GM23338 (cell line): ENCODE data around the gene FIBP. TPM values are rescaled to one million over a fixed set of nuclear protein-coding genes. Genes with fewer than 3 reads are reported as not detected.

Source experiments
- ATAC-seq: fragments of 200-7000 bp; cut with Tn5 transposase; 3 replicates; pipeline ENCODE4 v1.9.1; 2020
- DNase-seq: peaks from one replicate; pipeline ENCODE4 v3.0.0-alpha.2; 2015; ENCODE audit warnings: low spot score
- H2AFZ ChIP-seq: fragments of 200-600 bp; sonication (generic); 2 replicates; pipeline ENCODE4 v1.8.0; 2016; ENCODE audit warnings: antibody characterized with exemption, mild to moderate bottlenecking, moderate library complexity
- H3F3A ChIP-seq: fragments of 200-600 bp; sonication (generic); replicated peaks from 2 replicates; pipeline ENCODE4 v1.8.0; 2017; ENCODE audit warnings: antibody characterized with exemption, mixed run types, low read depth
- H3K27ac ChIP-seq: fragments of 200-600 bp; sonication (generic); 2 replicates; pipeline ENCODE4 v1.6.1; 2016; ENCODE audit warnings: low read depth
- H3K27me3 ChIP-seq: fragments of 200-600 bp; sonication (generic); 2 replicates; pipeline ENCODE4 v1.8.0; 2016; ENCODE audit warnings: mild to moderate bottlenecking, mixed run types, moderate library complexity; ENCODE audit not compliant: insufficient read depth
- H3K36me3 ChIP-seq: fragments of 200-600 bp; sonication (generic); 2 replicates; pipeline ENCODE4 v1.8.0; 2016; ENCODE audit warnings: mild to moderate bottlenecking; ENCODE audit not compliant: insufficient read depth
- H3K4me1 ChIP-seq: fragments of 200-600 bp; sonication (generic); 2 replicates; pipeline ENCODE4 v1.8.0; 2016; ENCODE audit warnings: mild to moderate bottlenecking, moderate library complexity; ENCODE audit not compliant: insufficient read depth
- H3K4me2 ChIP-seq: fragments of 200-600 bp; sonication (generic); 2 replicates; pipeline ENCODE4 v1.7.1; 2017; ENCODE audit warnings: mixed run types
- H3K4me3 ChIP-seq: fragments of 200-600 bp; sonication (generic); 2 replicates; pipeline ENCODE4 v1.6.1; 2016; ENCODE audit warnings: mixed run types
- H3K79me2 ChIP-seq: fragments of 200-600 bp; sonication (generic); replicated peaks from 2 replicates; pipeline ENCODE4 v1.8.0; 2017; ENCODE audit warnings: mild to moderate bottlenecking; ENCODE audit not compliant: insufficient read depth
- H3K9me2 ChIP-seq: fragments of 200-600 bp; sonication (generic); 2 replicates; pipeline ENCODE4 v1.8.0; 2017; ENCODE audit not compliant: insufficient read depth
- H4K20me1 ChIP-seq: fragments of 200-600 bp; sonication (generic); replicated peaks from 2 replicates; pipeline ENCODE4 v1.8.0; 2017; ENCODE audit warnings: mild to moderate bottlenecking; ENCODE audit not compliant: insufficient read depth
- H3K27ac Mint-ChIP-seq: 2 replicates; pipeline ENCODE4 v1.8.0; 2020; ENCODE audit warnings: inconsistent platforms, mild to moderate bottlenecking, moderate library complexity, mixed read lengths
- H3K27me3 Mint-ChIP-seq: 3 replicates; pipeline ENCODE4 v1.8.0; 2022; ENCODE audit warnings: low read depth, mild to moderate bottlenecking, moderate library complexity, mixed read lengths, inconsistent platforms; ENCODE audit not compliant: insufficient read depth, poor library complexity
- H3K36me3 Mint-ChIP-seq: 3 replicates; pipeline ENCODE4 v1.8.0; 2021; ENCODE audit warnings: low read depth, mild to moderate bottlenecking, inconsistent platforms, moderate library complexity, mixed read lengths
- H3K4me1 Mint-ChIP-seq: 3 replicates; pipeline ENCODE4 v1.8.0; 2020; ENCODE audit warnings: mild to moderate bottlenecking, inconsistent platforms, mixed read lengths
- H3K4me3 Mint-ChIP-seq: 3 replicates; pipeline ENCODE4 v1.8.0; 2021; ENCODE audit warnings: moderate library complexity, mild to moderate bottlenecking, inconsistent platforms, mixed read lengths
- H3K9me3 Mint-ChIP-seq: 3 replicates; pipeline ENCODE4 v1.8.0; 2020; ENCODE audit warnings: moderate library complexity, mild to moderate bottlenecking, inconsistent platforms, mixed read lengths
- CREB1 ChIP-seq: fragments of 250-450 bp; sonication (Bioruptor Pico); IDR thresholded peaks from 2 replicates; pipeline ENCODE4 v1.5.0; 2020; ENCODE audit warnings: low read depth, mild to moderate bottlenecking, moderate library complexity
- CTCF ChIP-seq, 2 experiments: fragments of 200-600 bp in 1 of 2; sonication (generic) in 1 of 2; conservative IDR thresholded peaks; 2 replicates each; pipeline versions ENCODE4 v1.5.1 to v1.6.1; 2016 to 2017; ENCODE audit warnings: antibody characterized with exemption in 2 of 2, low read depth in 2 of 2, mild to moderate bottlenecking in 2 of 2, moderate library complexity in 1 of 2
- EZH2 ChIP-seq: fragments of 200-600 bp; sonication (generic); IDR thresholded peaks from one replicate; pipeline ENCODE4 v1.8.0; 2017; ENCODE audit warnings: antibody characterized with exemption, mild to moderate bottlenecking, low read depth; ENCODE audit not compliant: unreplicated experiment
- EZH2phosphoT487 ChIP-seq: fragments of 200-600 bp; sonication (generic); IDR thresholded peaks from one replicate; pipeline ENCODE4 v1.8.1; 2018; ENCODE audit warnings: antibody characterized with exemption; ENCODE audit not compliant: unreplicated experiment
- JUNB ChIP-seq: IDR thresholded peaks from one replicate; pipeline ENCODE4 v1.6.1; 2016; ENCODE audit warnings: antibody characterized with exemption; ENCODE audit not compliant: unreplicated experiment
- POLR2AphosphoS5 ChIP-seq: IDR thresholded peaks from 2 replicates; pipeline ENCODE4 v1.6.1; 2016; ENCODE audit warnings: antibody characterized with exemption, low read depth
- ZNF114 ChIP-seq: fragments of 250-450 bp; sonication (Bioruptor Pico); IDR thresholded peaks from 2 replicates; pipeline ENCODE4 v1.5.0; 2020; ENCODE audit warnings: mild to moderate bottlenecking, moderate library complexity
- ZNF331 ChIP-seq: fragments of 250-450 bp; sonication (Bioruptor Pico); IDR thresholded peaks from 2 replicates; pipeline ENCODE4 v1.5.0; 2020; ENCODE audit warnings: low read depth, mild to moderate bottlenecking, moderate library complexity
- polyA plus RNA-seq: library from polyadenylated mRNA; unstranded; fragments of >200 nt; fragmentation: Nextera tagmentation; extraction: Ambion mirVana; gene quantifications from 2 replicates; pipeline ENCODE4 v1.2.1, GENCODE V29; 2016
- total RNA-seq: library from RNA; depleted of rRNA; stranded (reverse); fragments of >200 nt; shearing (Covaris generic); gene quantifications from 2 replicates; pipeline ENCODE4 v1.2.3, GENCODE V29; 2014
- TF ChIP-seq, protein P1 (sequence below): IDR thresholded peaks from 2 replicates; pipeline ENCODE4 v1.6.1; 2016; ENCODE audit warnings: antibody characterized with exemption
- TF ChIP-seq, protein P2 (sequence below): fragments of 250-450 bp; sonication (Bioruptor Pico); IDR thresholded peaks from 2 replicates; pipeline ENCODE4 v1.5.0; 2020; ENCODE audit warnings: mild to moderate bottlenecking, moderate library complexity
- TF ChIP-seq, protein P3 (sequence below): IDR thresholded peaks from one replicate; pipeline ENCODE4 v1.6.1; 2018; ENCODE audit warnings: antibody characterized with exemption; ENCODE audit not compliant: unreplicated experiment

FIBP gene
- total and polyA plus RNA-seq, 2 experiments from 2014 or later: 79.0 to 102 TPM

DNA sequence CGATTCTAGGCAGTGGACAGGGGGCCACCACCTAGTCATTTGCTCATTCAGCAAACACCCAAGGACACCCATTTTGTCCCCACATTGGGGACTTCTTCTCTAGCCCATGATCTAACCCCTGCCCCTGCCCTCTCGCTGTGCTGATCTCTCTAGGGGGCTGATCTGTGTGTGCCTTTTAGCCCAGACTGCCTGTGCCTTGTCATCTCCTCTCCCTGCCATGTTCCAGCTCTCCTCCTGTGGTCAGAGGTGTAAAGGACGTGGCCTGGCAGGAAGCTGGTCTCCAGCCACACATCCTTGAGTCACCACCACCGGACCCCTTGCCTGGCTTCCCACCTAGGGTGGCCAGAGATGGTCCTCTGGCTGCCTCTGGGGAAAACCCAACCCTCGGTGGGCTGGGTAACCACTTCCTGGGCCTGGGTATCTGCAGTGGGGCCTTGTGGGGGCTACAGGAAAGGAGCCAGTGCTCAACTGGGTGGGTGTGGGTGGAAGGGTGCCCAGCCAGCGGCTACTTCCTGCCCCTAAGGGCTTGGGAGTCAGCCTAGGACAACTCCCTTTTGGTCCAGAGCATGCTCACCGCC, 7.3 kb downstream of the FIBP start:
- H3K27me3 Mint-ChIP-seq: peaks cover 18% of the 10 kb centered on the region
- H3K4me3 Mint-ChIP-seq: no peak overlapping the region
- no peak overlapping the region for H3K27ac ChIP-seq
- no peaks in the 10 kb centered on the region for H3K4me1 ChIP-seq
- H3K4me3 ChIP-seq: no peak overlapping the region
- peaks cover 7% of the 10 kb centered on the region; the same call in 1 of the 2 replicates for H3K36me3 ChIP-seq
- H4K20me1 ChIP-seq: peaks cover 12% of the 10 kb centered on the region; the same call in 1 of the 2 replicates
- H3K4me2 ChIP-seq: no peak overlapping the region
- H3F3A ChIP-seq: peaks cover 10% of the 10 kb centered on the region; the same call in 1 of the 2 replicates
- no peak overlapping the region for H2AFZ ChIP-seq
- H3K9me3 Mint-ChIP-seq: no peaks in the 10 kb centered on the region
- H3K36me3 Mint-ChIP-seq: peaks cover 32% of the 10 kb centered on the region
- no peaks in the 10 kb centered on the region for H3K79me2 ChIP-seq
- H3K27me3 ChIP-seq: no peaks in the 10 kb centered on the region
- ATAC-seq (no peak), DNase-seq (no peak)
- no peak for TF ChIP-seq JUNB
- TF ChIP-seq EZH2phosphoT487: no peak
- TF ChIP-seq CREB1 (CRISPR knock-in tag): no peak
- no peak for TF ChIP-seq ZNF114 (CRISPR knock-in tag)
- TF ChIP-seq EZH2: no peak
- no peak for TF ChIP-seq CTCF (conservative IDR thresholded peaks at IDR 0.05; ENCODE audit: low read depth in 2 of 2)
- TF ChIP-seq, protein P1, sequence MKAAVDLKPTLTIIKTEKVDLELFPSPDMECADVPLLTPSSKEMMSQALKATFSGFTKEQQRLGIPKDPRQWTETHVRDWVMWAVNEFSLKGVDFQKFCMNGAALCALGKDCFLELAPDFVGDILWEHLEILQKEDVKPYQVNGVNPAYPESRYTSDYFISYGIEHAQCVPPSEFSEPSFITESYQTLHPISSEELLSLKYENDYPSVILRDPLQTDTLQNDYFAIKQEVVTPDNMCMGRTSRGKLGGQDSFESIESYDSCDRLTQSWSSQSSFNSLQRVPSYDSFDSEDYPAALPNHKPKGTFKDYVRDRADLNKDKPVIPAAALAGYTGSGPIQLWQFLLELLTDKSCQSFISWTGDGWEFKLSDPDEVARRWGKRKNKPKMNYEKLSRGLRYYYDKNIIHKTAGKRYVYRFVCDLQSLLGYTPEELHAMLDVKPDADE: no peak
- no peak for TF ChIP-seq POLR2AphosphoS5
- TF ChIP-seq, protein P2, sequence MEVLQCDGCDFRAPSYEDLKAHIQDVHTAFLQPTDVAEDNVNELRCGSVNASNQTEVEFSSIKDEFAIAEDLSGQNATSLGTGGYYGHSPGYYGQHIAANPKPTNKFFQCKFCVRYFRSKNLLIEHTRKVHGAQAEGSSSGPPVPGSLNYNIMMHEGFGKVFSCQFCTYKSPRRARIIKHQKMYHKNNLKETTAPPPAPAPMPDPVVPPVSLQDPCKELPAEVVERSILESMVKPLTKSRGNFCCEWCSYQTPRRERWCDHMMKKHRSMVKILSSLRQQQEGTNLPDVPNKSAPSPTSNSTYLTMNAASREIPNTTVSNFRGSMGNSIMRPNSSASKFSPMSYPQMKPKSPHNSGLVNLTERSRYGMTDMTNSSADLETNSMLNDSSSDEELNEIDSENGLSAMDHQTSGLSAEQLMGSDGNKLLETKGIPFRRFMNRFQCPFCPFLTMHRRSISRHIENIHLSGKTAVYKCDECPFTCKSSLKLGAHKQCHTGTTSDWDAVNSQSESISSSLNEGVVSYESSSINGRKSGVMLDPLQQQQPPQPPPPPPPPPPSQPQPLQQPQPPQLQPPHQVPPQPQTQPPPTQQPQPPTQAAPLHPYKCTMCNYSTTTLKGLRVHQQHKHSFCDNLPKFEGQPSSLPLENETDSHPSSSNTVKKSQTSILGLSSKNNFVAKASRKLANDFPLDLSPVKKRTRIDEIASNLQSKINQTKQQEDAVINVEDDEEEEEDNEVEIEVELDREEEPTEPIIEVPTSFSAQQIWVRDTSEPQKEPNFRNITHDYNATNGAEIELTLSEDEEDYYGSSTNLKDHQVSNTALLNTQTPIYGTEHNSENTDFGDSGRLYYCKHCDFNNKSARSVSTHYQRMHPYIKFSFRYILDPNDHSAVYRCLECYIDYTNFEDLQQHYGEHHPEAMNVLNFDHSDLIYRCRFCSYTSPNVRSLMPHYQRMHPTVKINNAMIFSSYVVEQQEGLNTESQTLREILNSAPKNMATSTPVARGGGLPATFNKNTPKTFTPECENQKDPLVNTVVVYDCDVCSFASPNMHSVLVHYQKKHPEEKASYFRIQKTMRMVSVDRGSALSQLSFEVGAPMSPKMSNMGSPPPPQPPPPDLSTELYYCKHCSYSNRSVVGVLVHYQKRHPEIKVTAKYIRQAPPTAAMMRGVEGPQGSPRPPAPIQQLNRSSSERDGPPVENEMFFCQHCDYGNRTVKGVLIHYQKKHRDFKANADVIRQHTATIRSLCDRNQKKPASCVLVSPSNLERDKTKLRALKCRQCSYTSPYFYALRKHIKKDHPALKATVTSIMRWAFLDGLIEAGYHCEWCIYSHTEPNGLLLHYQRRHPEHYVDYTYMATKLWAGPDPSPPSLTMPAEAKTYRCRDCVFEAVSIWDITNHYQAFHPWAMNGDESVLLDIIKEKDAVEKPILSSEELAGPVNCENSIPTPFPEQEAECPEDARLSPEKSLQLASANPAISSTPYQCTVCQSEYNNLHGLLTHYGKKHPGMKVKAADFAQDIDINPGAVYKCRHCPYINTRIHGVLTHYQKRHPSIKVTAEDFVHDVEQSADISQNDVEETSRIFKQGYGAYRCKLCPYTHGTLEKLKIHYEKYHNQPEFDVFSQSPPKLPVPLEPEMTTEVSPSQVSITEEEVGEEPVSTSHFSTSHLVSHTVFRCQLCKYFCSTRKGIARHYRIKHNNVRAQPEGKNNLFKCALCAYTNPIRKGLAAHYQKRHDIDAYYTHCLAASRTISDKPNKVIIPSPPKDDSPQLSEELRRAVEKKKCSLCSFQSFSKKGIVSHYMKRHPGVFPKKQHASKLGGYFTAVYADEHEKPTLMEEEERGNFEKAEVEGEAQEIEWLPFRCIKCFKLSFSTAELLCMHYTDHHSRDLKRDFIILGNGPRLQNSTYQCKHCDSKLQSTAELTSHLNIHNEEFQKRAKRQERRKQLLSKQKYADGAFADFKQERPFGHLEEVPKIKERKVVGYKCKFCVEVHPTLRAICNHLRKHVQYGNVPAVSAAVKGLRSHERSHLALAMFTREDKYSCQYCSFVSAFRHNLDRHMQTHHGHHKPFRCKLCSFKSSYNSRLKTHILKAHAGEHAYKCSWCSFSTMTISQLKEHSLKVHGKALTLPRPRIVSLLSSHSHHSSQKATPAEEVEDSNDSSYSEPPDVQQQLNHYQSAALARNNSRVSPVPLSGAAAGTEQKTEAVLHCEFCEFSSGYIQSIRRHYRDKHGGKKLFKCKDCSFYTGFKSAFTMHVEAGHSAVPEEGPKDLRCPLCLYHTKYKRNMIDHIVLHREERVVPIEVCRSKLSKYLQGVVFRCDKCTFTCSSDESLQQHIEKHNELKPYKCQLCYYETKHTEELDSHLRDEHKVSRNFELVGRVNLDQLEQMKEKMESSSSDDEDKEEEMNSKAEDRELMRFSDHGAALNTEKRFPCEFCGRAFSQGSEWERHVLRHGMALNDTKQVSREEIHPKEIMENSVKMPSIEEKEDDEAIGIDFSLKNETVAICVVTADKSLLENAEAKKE (CRISPR knock-in tag): no peak
- no peak for TF ChIP-seq ZNF331 (CRISPR knock-in tag)
- TF ChIP-seq, protein P3, sequence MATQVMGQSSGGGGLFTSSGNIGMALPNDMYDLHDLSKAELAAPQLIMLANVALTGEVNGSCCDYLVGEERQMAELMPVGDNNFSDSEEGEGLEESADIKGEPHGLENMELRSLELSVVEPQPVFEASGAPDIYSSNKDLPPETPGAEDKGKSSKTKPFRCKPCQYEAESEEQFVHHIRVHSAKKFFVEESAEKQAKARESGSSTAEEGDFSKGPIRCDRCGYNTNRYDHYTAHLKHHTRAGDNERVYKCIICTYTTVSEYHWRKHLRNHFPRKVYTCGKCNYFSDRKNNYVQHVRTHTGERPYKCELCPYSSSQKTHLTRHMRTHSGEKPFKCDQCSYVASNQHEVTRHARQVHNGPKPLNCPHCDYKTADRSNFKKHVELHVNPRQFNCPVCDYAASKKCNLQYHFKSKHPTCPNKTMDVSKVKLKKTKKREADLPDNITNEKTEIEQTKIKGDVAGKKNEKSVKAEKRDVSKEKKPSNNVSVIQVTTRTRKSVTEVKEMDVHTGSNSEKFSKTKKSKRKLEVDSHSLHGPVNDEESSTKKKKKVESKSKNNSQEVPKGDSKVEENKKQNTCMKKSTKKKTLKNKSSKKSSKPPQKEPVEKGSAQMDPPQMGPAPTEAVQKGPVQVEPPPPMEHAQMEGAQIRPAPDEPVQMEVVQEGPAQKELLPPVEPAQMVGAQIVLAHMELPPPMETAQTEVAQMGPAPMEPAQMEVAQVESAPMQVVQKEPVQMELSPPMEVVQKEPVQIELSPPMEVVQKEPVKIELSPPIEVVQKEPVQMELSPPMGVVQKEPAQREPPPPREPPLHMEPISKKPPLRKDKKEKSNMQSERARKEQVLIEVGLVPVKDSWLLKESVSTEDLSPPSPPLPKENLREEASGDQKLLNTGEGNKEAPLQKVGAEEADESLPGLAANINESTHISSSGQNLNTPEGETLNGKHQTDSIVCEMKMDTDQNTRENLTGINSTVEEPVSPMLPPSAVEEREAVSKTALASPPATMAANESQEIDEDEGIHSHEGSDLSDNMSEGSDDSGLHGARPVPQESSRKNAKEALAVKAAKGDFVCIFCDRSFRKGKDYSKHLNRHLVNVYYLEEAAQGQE: no peak
- H3K4me1 Mint-ChIP-seq: peaks cover 4% of the 10 kb centered on the region
- no peaks in the 10 kb centered on the region for H3K9me2 ChIP-seq
- no peak overlapping the region; the same call in 1 of the 2 replicates for H3K27ac Mint-ChIP-seq
